ENCODE measurements around the gene GPR157.

The GPR157 gene

GRCh38 chr1:9087411-9088125 lies 41.3 kb downstream of the GPR157 start:
- TF ChIP-seq, protein P1, sequence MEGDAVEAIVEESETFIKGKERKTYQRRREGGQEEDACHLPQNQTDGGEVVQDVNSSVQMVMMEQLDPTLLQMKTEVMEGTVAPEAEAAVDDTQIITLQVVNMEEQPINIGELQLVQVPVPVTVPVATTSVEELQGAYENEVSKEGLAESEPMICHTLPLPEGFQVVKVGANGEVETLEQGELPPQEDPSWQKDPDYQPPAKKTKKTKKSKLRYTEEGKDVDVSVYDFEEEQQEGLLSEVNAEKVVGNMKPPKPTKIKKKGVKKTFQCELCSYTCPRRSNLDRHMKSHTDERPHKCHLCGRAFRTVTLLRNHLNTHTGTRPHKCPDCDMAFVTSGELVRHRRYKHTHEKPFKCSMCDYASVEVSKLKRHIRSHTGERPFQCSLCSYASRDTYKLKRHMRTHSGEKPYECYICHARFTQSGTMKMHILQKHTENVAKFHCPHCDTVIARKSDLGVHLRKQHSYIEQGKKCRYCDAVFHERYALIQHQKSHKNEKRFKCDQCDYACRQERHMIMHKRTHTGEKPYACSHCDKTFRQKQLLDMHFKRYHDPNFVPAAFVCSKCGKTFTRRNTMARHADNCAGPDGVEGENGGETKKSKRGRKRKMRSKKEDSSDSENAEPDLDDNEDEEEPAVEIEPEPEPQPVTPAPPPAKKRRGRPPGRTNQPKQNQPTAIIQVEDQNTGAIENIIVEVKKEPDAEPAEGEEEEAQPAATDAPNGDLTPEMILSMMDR (IDR thresholded peaks at IDR 0.05; ENCODE audit: low read depth, low read length): no peak
- in situ Hi-C loops (cut with HindIII; ENCODE audit: low sequenced_read_pairs): no loop called here
- H3K4me3 ChIP-seq (ENCODE audit: low read depth, low read length): no peak overlapping the region
- DNase-seq (ENCODE audit: low read depth, low spot score): no peak

DNA sequence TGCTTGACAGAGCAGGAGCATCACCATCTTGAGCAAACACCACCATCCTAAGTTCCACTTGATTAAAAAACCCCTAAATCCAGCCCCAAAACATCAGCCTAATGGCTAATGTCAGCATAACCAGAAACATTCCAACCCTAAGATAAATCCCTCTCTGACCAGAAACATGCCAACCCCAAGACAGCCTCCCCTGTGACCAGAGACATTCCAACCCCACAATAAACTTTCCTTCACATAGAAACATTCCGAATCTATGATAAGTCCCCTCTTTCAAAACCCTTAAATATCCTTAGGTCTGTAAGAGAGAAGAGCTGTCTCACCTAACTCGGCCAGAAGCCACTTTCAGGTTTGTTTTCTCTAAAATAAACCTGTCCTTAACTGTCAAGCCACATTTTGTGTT lies 42.1 kb downstream of the GPR157 start:
- TF ChIP-seq, protein P1 (IDR thresholded peaks at IDR 0.05; ENCODE audit: low read depth, low read length): no peak
- no peak overlapping the region for H3K4me3 ChIP-seq (ENCODE audit: low read depth, low read length)
- in situ Hi-C loops (cut with HindIII; ENCODE audit: low sequenced_read_pairs): no loop called here
- DNase-seq (ENCODE audit: low read depth, low spot score): no peak

DNA sequence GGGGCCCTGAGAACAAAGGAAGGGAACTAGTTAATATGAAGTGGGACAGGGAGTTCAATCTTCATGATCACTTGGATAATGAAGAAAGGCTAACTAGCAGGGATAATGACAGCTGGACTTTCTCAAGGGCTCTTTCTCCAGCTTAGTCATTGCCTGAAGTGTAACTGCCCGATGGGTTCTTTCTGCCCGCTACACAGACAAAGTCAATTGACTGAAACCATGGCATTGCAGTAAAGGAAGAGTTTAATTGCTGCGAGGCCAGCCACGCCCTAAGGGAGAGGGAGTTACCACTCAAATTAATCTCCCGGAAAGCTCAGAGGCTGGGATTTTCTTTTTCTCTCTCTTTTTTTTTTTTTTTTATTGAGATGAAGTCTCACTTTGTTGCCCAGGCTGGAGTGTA lies 42.9 kb downstream of the GPR157 start:
- DNase-seq (ENCODE audit: low read depth, low spot score): no peak
- TF ChIP-seq, protein P1 (IDR thresholded peaks at IDR 0.05; ENCODE audit: low read depth, low read length): no peak
- no peak overlapping the region for H3K4me3 ChIP-seq (ENCODE audit: low read depth, low read length)
- in situ Hi-C loops (cut with HindIII; ENCODE audit: low sequenced_read_pairs): no loop called here

- in situ Hi-C loops (cut with HindIII; ENCODE audit: low sequenced_read_pairs): no loop called here
- DNase-seq (ENCODE audit: low read depth, low spot score): no peak
- TF ChIP-seq, protein P1 (IDR thresholded peaks at IDR 0.05; ENCODE audit: low read depth, low read length): no peak
- no peak overlapping the region for H3K4me3 ChIP-seq (ENCODE audit: low read depth, low read length)
These were observed 43.5 kb downstream of the GPR157 start for GRCh38 chr1:9085306-9085940.

DNA sequence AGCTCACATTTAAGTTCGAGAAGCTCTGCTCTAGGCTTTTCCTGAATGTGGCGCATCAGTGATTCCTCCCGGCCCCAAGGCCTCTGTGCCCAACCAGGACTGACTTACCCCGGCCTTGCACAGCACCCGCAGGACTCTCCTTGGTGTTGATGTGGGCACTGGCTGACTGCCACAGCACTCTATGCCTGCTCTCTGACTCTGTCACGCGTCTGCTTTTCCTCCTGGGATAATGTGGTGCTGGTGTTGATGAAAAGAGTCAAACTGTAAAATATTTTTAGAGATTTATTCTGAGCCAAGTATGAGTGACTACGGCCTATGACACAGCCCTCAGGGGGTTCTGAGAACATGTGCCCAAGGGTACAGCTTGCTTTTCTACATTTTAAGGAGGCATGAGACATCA lies 44.0 kb downstream of the GPR157 start:
- TF ChIP-seq, protein P1 (IDR thresholded peaks at IDR 0.05; ENCODE audit: low read depth, low read length): no peak
- H3K4me3 ChIP-seq (ENCODE audit: low read depth, low read length): no peak overlapping the region
- DNase-seq (ENCODE audit: low read depth, low spot score): no peak
- in situ Hi-C loops (cut with HindIII; ENCODE audit: low sequenced_read_pairs): no loop called here

- in situ Hi-C loops (cut with HindIII; ENCODE audit: low sequenced_read_pairs): no loop called here
- TF ChIP-seq, protein P1 (IDR thresholded peaks at IDR 0.05; ENCODE audit: low read depth, low read length): no peak
- DNase-seq (ENCODE audit: low read depth, low spot score): no peak
- no peak overlapping the region for H3K4me3 ChIP-seq (ENCODE audit: low read depth, low read length)
These were observed 47.4 kb downstream of the GPR157 start for GRCh38 chr1:9081473-9081872.
